HG02588 (cell line): Measurements from ENCODE around the gene PIP4K2B.

Experiments
- ATAC-seq: cut with Tn5 transposase; IDR thresholded peaks from one replicate; pipeline ENCODE4 v1.9.1; 2021; ENCODE audit warnings: mild to moderate bottlenecking, moderate library complexity; ENCODE audit not compliant: unreplicated experiment

Gene PIP4K2B

GRCh38 chr17:38779965-38780752 lies 19.2 kb downstream of the PIP4K2B start:
- ATAC-seq = no peak

GRCh38 chr17:38777641-38778250 lies 21.6 kb downstream of the PIP4K2B start:
- ATAC-seq = no peak

GRCh38 chr17:38773258-38773657 lies 26.1 kb downstream of the PIP4K2B start:
- no peak for ATAC-seq

- ATAC-seq = no peak
These were observed 30.9 kb downstream of the PIP4K2B start for GRCh38 chr17:38768417-38768816.

GRCh38 chr17:38766341-38766740 lies 33.0 kb downstream of the PIP4K2B start:
- ATAC-seq = no peak

GRCh38 chr17:38762231-38762630 lies 37.1 kb downstream of the PIP4K2B start:
- ATAC-seq = no peak

GRCh38 chr17:38761612-38762011 lies 37.7 kb downstream of the PIP4K2B start:
- ATAC-seq = no peak

- ATAC-seq = no peak
These were observed 46.3 kb downstream of the PIP4K2B start for GRCh38 chr17:38753071-38753506.

- peak; percentile 88 for ATAC-seq
These were observed 46.9 kb downstream of the PIP4K2B start, which contains the start of gene PSMB3 for GRCh38 chr17:38752308-38753070. PSMB3 (plus strand) TSS chr17:38752741; CDS start chr17:38752827, 86 bp downstream.

- peak; percentile 13 for ATAC-seq
These were observed 47.5 kb downstream of the PIP4K2B start for GRCh38 chr17:38751808-38752307.

- no peak for ATAC-seq
These were observed 48.1 kb downstream of the PIP4K2B start for GRCh38 chr17:38751144-38751807.

- ATAC-seq = no peak
These were observed 48.8 kb downstream of the PIP4K2B start for GRCh38 chr17:38750312-38751121.

GRCh38 chr17:38750044-38750311 lies 49.4 kb downstream of the PIP4K2B start:
- no peak for ATAC-seq

- ATAC-seq = no peak
These were observed 49.9 kb downstream of the PIP4K2B start for GRCh38 chr17:38749223-38750043.

GRCh38 chr17:38748892-38749222 lies 50.5 kb downstream of the PIP4K2B start:
- ATAC-seq = no peak

GRCh38 chr17:38748149-38748891 lies 51.0 kb downstream of the PIP4K2B start, which contains the start of gene PCGF2:
PCGF2 (minus strand) TSS chr17:38748336; CDS start chr17:38740402, 7,934 bp downstream.
- ATAC-seq = no peak

- ATAC-seq = no peak
These were observed 51.8 kb downstream of the PIP4K2B start for GRCh38 chr17:38747463-38748148.

GRCh38 chr17:38746849-38747462 lies 52.4 kb downstream of the PIP4K2B start:
- no peak for ATAC-seq
